H9 (cell line): ENCODE results near the gene CNTN2. TPM values are rescaled to one million over a fixed set of nuclear protein-coding genes. Genes with fewer than 3 reads are reported as not detected.
A peak's percentile ranks its signal among the peaks of the same experiment; 100 is the strongest.

ENCODE experiments used
- DNase-seq: peaks from one replicate; pipeline ENCODE4 v3.0.0-alpha.2; 2017
- H2AFZ ChIP-seq: one replicate; pipeline ENCODE4 v1.6.1; 2013; ENCODE audit warnings: mild to moderate bottlenecking, low read length, control low read depth, moderate library complexity
- H2AK5ac ChIP-seq: 2 replicates; pipeline ENCODE4 v1.6.1; 2013; ENCODE audit warnings: low read length, control low read depth, mixed read lengths; ENCODE audit not compliant: insufficient read length
- H2BK120ac ChIP-seq: one replicate; pipeline ENCODE4 v1.6.1; 2013; ENCODE audit warnings: low read depth, mild to moderate bottlenecking, low read length, control low read depth, inconsistent platforms; ENCODE audit not compliant: poor library complexity, severe bottlenecking
- H2BK12ac ChIP-seq: 2 replicates; pipeline ENCODE4 v1.6.1; 2013; ENCODE audit warnings: low read length, control low read depth, mixed read lengths, low read depth; ENCODE audit not compliant: insufficient read length
- H2BK15ac ChIP-seq: 2 replicates; pipeline ENCODE4 v1.6.1; 2013; ENCODE audit warnings: low read depth, low read length, control low read depth
- H2BK20ac ChIP-seq: one replicate; pipeline ENCODE4 v1.6.1; 2013; ENCODE audit warnings: low read depth, mild to moderate bottlenecking, low read length, control low read depth, inconsistent platforms; ENCODE audit not compliant: poor library complexity, severe bottlenecking
- H2BK5ac ChIP-seq: 2 replicates; pipeline ENCODE4 v1.6.1; 2013; ENCODE audit warnings: low read length, control low read depth, mixed read lengths; ENCODE audit not compliant: insufficient read length
- H3K14ac ChIP-seq: 2 replicates; pipeline ENCODE4 v1.6.1; 2013; ENCODE audit warnings: low read length, control low read depth; ENCODE audit not compliant: insufficient read depth
- H3K18ac ChIP-seq: 2 replicates; pipeline ENCODE4 v1.6.1; 2013; ENCODE audit warnings: low read depth, mild to moderate bottlenecking, mixed read lengths, low read length, control low read depth; ENCODE audit not compliant: insufficient read length
- H3K23ac ChIP-seq: 2 replicates; pipeline ENCODE4 v1.6.1; 2013; ENCODE audit warnings: low read length, control low read depth, mixed read lengths, low read depth; ENCODE audit not compliant: insufficient read length
- H3K23me2 ChIP-seq: 2 replicates; pipeline ENCODE4 v1.6.1; 2013; ENCODE audit warnings: low read depth, mild to moderate bottlenecking, mixed read lengths, low read length, control low read depth; ENCODE audit not compliant: insufficient read length, poor library complexity, severe bottlenecking
- H3K27ac ChIP-seq: 2 replicates; pipeline ENCODE4 v1.5.1; 2013; ENCODE audit warnings: low read length, control low read depth, mixed read lengths, low read depth; ENCODE audit not compliant: insufficient read length
- H3K27me3 ChIP-seq: 2 replicates; pipeline ENCODE4 v1.6.1; 2013; ENCODE audit warnings: low read length, control low read depth, inconsistent platforms; ENCODE audit not compliant: insufficient read depth
- H3K4ac ChIP-seq: 2 replicates; pipeline ENCODE4 v1.6.1; 2013; ENCODE audit warnings: low read depth, mild to moderate bottlenecking, control low read depth, inconsistent platforms, low read length, moderate library complexity
- H3K4me1 ChIP-seq: 2 replicates; pipeline ENCODE4 v1.6.1; 2013; ENCODE audit warnings: low read length, control low read depth, inconsistent platforms; ENCODE audit not compliant: insufficient read depth
- H3K4me2 ChIP-seq: 2 replicates; pipeline ENCODE4 v1.6.1; 2013; ENCODE audit warnings: low read length, control low read depth, mixed read lengths; ENCODE audit not compliant: insufficient read length, insufficient read depth
- H3K56ac ChIP-seq: 2 replicates; pipeline ENCODE4 v1.6.1; 2013; ENCODE audit warnings: low read depth, mild to moderate bottlenecking, mixed read lengths, low read length, control low read depth; ENCODE audit not compliant: insufficient read length
- H3K79me1 ChIP-seq: 2 replicates; pipeline ENCODE4 v1.6.1; 2013; ENCODE audit warnings: low read depth, mild to moderate bottlenecking, moderate library complexity, low read length, control low read depth, inconsistent platforms; ENCODE audit not compliant: insufficient read depth, poor library complexity, severe bottlenecking
- H3K79me2 ChIP-seq: 2 replicates; pipeline ENCODE4 v1.6.1; 2013; ENCODE audit warnings: low read length, control low read depth, inconsistent platforms; ENCODE audit not compliant: insufficient read depth
- H3K9ac ChIP-seq: 2 replicates; pipeline ENCODE4 v1.6.1; 2013; ENCODE audit warnings: low read length, control low read depth, mixed read lengths; ENCODE audit not compliant: insufficient read length; ENCODE audit errors: extremely low read depth
- H3K9me3 ChIP-seq: one replicate; pipeline ENCODE4 v1.6.1; 2013; ENCODE audit warnings: low read depth, low read length, inconsistent platforms; ENCODE audit not compliant: control insufficient read depth
- H3T11ph ChIP-seq: one replicate; pipeline ENCODE4 v1.6.1; 2013; ENCODE audit warnings: mild to moderate bottlenecking, low read length, control low read depth, inconsistent platforms
- H4K20me1 ChIP-seq: one replicate; pipeline ENCODE4 v1.6.1; 2013; ENCODE audit not compliant: control insufficient read depth, insufficient read length, insufficient read depth
- H4K5ac ChIP-seq: 2 replicates; pipeline ENCODE4 v1.6.1; 2013; ENCODE audit warnings: low read depth, mild to moderate bottlenecking, mixed read lengths, low read length, control low read depth; ENCODE audit not compliant: insufficient read length
- H4K8ac ChIP-seq: replicated peaks from 2 replicates; pipeline ENCODE4 v1.6.1; 2013; ENCODE audit warnings: low read length, control low read depth, mixed read lengths, low read depth; ENCODE audit not compliant: insufficient read length
- H4K91ac ChIP-seq: 2 replicates; pipeline ENCODE4 v1.6.1; 2013; ENCODE audit warnings: low read depth, mild to moderate bottlenecking, moderate library complexity, mixed read lengths, low read length, control low read depth; ENCODE audit not compliant: insufficient read length
- H3K27ac Mint-ChIP-seq, 3 experiments: 2 replicates in 2 of 3; 3 replicates in 1 of 3; pipeline ENCODE4 v1.8.0; 2020 to 2021; ENCODE audit warnings: mixed read lengths in 3 of 3, mild to moderate bottlenecking in 1 of 3, moderate library complexity in 1 of 3
- H3K27me3 Mint-ChIP-seq: 2 replicates; pipeline ENCODE4 v1.8.0; 2021; ENCODE audit warnings: low read depth, mild to moderate bottlenecking, moderate library complexity, mixed read lengths
- H3K36me3 Mint-ChIP-seq, 3 experiments: 2 replicates in 2 of 3; 3 replicates in 1 of 3; pipeline ENCODE4 v1.8.0; 2020 to 2021; ENCODE audit warnings: low read depth in 3 of 3, mixed read lengths in 3 of 3; ENCODE audit not compliant: insufficient read depth in 1 of 3
- H3K4me1 Mint-ChIP-seq, 2 experiments: 2 replicates each; pipeline ENCODE4 v1.8.0; 2020; ENCODE audit warnings: mixed read lengths in 2 of 2
- H3K4me3 Mint-ChIP-seq, 2 experiments: 2 replicates in 1 of 2; 3 replicates in 1 of 2; pipeline ENCODE4 v1.8.0; 2020 to 2021; ENCODE audit warnings: mild to moderate bottlenecking in 2 of 2, mixed read lengths in 2 of 2, moderate library complexity in 1 of 2
- H3K9me3 Mint-ChIP-seq, 2 experiments: 2 replicates in 1 of 2; 3 replicates in 1 of 2; pipeline ENCODE4 v1.8.0; 2020; ENCODE audit warnings: mild to moderate bottlenecking in 2 of 2, mixed read lengths in 2 of 2, moderate library complexity in 1 of 2
- CTCF ChIP-seq: fragments of 200-600 bp; sonication (generic); conservative IDR thresholded peaks from 3 replicates; pipeline ENCODE4 v1.8.0; 2021; ENCODE audit warnings: antibody characterized with exemption, mild to moderate bottlenecking
- WGBS: extraction: QIAGEN DNeasy Blood & Tissue Kit; methylation state at CpG from one replicate; pipeline ENCODE4 v1.1.7; 2013; ENCODE audit warnings: missing lambda C conversion rate, low lambda C conversion rate, mixed read lengths; ENCODE audit not compliant: insufficient read length; ENCODE audit errors: extremely low coverage; 5-methylcytosine and 5-hydroxymethylcytosine counted together
- total RNA-seq: library from RNA; stranded (reverse); gene quantifications from 2 replicates; pipeline ENCODE4 v1.2.1, GENCODE V29; 2021

CNTN2 gene
- total RNA-seq, 1 experiment from 2014 or later = 0.42 TPM

- Histone ChIP-seq H3K79me1 (no peaks in the 10 kb centered on the region), H3K4ac (no peak overlapping the region), H3K4me1 (peaks cover 12% of the 10 kb centered on the region; the same call in 1 of the 2 replicates), H2BK20ac (no peak overlapping the region), H2BK15ac (no peak overlapping the region), H3K9ac (no peak overlapping the region), H4K8ac (no peak overlapping the region), H4K20me1 (peaks cover 4% of the 10 kb centered on the region), H3K56ac (no peak overlapping the region), H3K14ac (no peak overlapping the region), H3K23me2 (no peaks in the 10 kb centered on the region), H3K27ac (no peak overlapping the region), H3T11ph (no peak overlapping the region), H4K5ac (no peak overlapping the region), H3K79me2 (no peaks in the 10 kb centered on the region), H2AFZ (no peak overlapping the region), H3K9me3 (no peaks in the 10 kb centered on the region), H3K27me3 (no peaks in the 10 kb centered on the region; the same call in 1 of the 2 replicates), H3K23ac (no peak overlapping the region), H2AK5ac (no peak overlapping the region), H4K91ac (no peak overlapping the region), H3K18ac (no peak overlapping the region), H2BK5ac (no peak overlapping the region), H2BK12ac (no peak overlapping the region), H2BK120ac (no peak overlapping the region), H3K4me2 (no peak overlapping the region)
- WGBS = no CpG with 5 or more reads among the region's 5 CpGs
- Mint-ChIP-seq H3K4me1 (peaks cover 35 to 46% of the 10 kb centered on the region in 2 experiments), H3K4me3 (0 out of 5 replicates have a peak overlapping the region, but pooled peaks of 1 of the 2 experiments have one; percentile 48), H3K36me3 (no peaks in the 10 kb centered on the region), H3K27ac (no peak overlapping the region), H3K27me3 (peaks cover 77% of the 10 kb centered on the region), H3K9me3 (no peaks in the 10 kb centered on the region; a peak in 1 of 5 replicates)
- no peak for TF ChIP-seq CTCF
- no peak for DNase-seq
These were observed 1.7 kb downstream of the CNTN2 start for GRCh38 chr1:205044741-205045140.
